HG02763 (cell line): ENCODE data around the gene CRYAA.
A peak's percentile ranks its signal among the peaks of the same experiment; 100 is the strongest.
"Not testable (repeated sequence)": the region's sequence is repeated elsewhere in the genome, so short reads cannot be mapped to it uniquely, and the experiment has no call there.

Experiments
- ATAC-seq: cut with Tn5 transposase; IDR thresholded peaks from one replicate; pipeline ENCODE4 v1.9.1; 2021; ENCODE audit warnings: mild to moderate bottlenecking, moderate library complexity; ENCODE audit not compliant: unreplicated experiment

The CRYAA gene, protein sequence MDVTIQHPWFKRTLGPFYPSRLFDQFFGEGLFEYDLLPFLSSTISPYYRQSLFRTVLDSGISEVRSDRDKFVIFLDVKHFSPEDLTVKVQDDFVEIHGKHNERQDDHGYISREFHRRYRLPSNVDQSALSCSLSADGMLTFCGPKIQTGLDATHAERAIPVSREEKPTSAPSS

DNA sequence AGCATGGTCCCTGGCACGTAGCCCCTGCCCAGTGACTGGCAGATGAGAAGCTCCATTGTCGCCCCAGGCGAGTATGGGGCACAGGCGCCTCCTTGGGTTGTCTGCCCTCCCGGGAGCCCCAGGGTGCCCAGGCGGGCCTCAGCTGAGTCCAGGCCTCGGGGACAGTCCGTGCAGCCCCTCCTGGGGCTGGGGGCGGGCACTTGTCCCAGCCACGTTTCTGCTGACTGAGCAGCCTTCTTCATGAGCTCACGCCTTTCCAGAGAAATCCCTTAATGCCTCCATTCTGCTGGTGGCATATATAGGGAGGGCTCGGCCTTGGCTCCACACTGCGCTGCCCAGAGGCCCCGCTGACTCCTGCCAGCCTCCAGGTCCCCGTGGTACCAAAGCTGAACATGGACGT lies at the start of gene CRYAA:
Gene CRYAA (plus strand): TSS at position 301 of the 400 bp plus-strand sequence. CDS start 92 bp downstream, at position 393.
- ATAC-seq, result not testable (repeated sequence)

DNA sequence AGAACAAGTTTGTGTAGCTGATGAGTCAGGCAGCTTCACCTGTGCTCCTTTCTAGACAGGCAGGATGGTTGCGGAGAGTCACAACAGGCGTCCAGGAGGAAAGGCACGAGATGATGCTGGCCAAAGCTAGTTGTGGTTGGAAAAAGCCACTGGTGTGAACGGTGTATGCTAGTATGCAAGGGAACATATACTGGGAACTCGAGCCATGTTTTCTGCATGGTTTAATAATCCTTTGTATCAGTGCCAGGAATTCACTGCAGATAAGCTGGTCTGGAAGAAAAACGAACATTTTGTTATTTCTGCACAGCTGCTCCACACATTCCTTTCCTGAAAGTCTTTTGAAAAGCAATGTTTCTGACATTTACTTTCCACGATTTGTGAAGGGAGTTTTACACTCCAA lies 38.7 kb upstream of the CRYAA start:
- ATAC-seq, result not testable (repeated sequence)

DNA sequence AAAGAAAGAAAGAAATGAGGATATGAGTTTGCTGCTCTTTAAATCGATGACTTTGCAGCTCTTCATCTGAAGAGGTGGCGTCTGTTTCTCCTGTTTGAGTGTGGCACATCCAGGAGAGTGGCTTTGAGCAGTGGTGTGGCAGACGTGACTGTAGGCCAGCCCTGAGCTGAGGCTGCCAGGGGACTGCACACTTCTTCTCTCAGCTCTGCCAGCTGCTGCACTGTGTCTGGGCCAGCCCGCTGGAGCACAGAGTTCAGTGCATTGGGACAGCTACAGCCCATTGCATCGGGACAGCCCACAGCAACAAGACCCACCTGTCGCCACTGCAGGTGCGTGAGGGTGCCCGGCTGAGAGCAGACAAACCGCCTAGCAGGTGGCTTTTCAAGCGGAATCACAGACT lies 34.3 kb upstream of the CRYAA start:
- not testable (repeated sequence) for ATAC-seq

DNA sequence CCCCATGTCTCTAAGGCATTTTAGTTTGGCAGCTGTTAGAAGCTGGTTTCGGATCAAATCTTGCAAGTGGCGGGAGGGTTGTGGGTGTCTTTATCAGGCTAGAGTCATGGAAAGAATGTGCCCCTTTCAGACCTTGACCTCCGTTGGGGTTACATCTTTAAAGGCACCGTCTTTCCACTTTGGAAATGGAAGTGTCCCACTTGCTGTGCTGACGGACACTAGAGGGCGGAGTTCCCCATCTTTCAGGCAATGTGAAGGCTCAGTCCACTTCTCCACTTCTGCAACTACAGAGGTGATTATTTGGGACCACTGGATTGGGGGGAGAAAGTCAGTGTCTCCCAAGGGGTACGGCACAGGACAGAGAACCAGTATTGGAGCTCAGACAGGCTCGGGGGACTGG lies 29.9 kb upstream of the CRYAA start:
- not testable (repeated sequence) for ATAC-seq

DNA sequence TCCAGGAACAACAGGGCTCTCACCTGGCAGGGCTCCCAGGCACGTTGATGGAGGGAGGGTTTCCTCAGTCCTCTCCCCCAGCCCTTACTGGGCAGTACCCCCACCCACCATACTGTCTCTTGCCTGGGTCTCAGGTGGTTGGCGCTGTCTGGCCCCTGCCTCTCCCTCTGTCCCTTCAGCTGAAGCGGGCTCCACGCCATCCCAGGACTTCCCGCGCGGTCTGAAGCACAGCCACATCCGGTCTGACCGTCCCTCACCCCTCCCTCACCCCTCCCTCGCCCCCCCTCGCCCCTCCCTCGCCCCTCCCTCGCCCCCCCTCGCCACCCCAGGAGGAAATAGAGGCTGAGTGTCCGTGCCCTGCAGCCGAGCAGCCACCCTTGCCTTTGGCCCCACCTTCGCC lies 27.4 kb upstream of the CRYAA start:
- not testable (repeated sequence) for ATAC-seq

DNA sequence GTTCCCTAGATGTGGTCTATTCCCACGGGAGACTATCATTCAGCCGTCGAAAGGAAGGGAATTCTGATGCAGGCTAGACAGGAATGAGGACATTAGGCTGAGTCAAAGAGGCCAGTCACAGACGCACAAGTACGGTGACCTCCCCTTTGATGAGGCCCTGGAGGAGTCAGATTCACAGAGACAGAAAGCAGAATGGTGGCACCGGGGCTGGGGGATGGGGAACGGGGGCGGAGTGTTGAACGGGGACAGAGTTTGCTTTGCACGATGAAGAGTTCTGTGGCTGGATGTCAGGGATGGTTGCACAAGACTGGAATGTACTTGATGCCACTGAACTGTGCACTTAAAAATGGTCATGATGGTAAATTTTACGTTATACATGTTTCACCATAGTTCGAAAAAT lies 22.2 kb upstream of the CRYAA start:
- ATAC-seq, result not testable (repeated sequence)

DNA sequence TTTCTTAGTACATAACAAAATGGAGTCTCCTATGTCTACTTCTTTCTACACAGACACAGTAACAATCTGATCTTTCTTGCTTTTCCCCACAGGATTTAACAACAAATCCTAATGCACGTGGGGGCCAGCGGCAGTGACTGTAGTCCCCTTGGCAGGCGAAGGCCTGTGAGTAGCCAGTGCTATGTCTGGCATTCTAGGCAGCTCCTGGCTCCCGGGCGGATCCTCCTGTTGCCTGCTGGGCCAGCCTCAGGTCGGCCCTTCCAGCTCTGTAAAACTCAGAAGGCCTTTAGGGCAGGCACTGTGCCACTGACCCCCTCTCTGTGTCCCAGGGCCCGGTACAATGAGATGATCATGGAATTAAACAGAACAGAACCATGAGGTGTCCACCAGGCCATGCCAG lies 20.8 kb upstream of the CRYAA start:
- not testable (repeated sequence) for ATAC-seq

DNA sequence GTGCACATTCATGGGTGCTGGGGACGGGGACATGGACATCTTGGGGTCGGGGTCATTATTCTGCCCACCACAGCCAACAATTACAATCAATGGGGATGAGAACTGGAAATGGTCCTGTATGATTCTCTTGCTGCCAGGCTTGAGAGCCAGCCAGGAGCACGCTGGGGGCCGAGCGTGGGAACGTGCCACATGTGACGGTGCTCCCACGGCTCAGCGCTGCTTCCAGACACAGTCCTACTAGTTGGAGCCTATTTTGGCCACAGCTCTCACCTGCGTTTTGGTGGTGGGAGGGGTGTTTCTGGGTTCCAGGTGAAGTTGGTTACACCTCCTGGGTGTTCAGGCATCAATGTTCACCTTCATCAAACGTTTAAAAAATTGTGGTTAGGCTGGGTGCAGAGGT lies 19.5 kb upstream of the CRYAA start:
- not testable (repeated sequence) for ATAC-seq

DNA sequence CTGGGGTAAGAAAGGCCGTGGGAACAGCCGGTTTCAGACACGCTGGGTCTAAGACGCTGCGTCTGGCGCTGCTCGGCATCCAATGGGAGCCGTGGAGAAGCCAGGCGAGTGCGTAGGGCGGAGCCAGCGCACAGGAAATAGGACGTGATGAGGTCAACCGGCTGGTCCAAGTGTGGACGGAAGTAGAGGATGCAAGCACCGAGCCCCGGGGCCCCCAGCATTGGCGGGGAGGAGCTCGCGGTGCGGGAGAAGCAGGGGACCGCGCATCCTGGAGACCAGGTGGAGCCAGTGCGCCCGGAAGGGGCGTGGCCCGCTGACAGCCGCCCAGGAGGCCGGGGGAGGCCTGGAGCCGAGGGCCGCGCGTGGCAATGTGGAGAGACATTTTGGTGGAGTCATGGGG lies 15.2 kb upstream of the CRYAA start:
- ATAC-seq, result not testable (repeated sequence)

DNA sequence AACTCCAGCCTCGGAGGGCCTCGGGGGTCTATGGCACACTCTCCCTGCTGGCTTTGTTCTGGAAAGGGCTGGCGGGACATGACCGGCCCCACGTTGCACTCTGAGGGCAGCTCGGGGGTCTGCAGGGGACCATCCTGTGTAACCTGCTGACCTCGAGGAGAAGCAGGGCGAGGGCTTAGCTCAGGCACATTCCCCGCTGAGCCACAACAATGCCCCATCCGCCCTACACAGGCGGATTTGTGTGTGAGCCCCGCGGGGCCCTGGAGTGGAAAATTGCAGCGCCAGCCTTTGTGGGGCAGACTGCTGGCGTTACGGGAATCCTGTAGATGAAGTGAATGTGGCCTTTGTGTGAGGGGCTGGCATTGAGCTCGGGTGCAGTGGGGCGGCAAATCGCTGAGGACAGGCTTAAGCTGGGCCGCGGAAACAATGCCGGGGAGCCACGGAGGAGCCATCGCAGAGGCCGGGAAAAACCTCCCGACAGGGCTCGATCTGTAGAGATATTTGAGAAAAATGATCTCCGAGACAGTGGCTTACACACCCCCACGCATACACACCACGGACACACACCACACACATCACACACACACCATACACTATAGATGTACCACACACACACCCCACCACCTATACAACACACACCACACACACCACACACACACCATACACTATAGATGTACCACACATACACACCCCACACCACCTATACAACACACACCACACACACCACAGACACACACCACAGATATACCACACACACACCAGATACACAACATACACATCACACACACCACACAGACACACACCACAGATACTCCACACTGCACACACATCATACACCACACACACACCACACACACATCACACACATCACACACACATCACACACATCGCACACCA lies 9.3 kb upstream of the CRYAA start:
- not testable (repeated sequence) for ATAC-seq

DNA sequence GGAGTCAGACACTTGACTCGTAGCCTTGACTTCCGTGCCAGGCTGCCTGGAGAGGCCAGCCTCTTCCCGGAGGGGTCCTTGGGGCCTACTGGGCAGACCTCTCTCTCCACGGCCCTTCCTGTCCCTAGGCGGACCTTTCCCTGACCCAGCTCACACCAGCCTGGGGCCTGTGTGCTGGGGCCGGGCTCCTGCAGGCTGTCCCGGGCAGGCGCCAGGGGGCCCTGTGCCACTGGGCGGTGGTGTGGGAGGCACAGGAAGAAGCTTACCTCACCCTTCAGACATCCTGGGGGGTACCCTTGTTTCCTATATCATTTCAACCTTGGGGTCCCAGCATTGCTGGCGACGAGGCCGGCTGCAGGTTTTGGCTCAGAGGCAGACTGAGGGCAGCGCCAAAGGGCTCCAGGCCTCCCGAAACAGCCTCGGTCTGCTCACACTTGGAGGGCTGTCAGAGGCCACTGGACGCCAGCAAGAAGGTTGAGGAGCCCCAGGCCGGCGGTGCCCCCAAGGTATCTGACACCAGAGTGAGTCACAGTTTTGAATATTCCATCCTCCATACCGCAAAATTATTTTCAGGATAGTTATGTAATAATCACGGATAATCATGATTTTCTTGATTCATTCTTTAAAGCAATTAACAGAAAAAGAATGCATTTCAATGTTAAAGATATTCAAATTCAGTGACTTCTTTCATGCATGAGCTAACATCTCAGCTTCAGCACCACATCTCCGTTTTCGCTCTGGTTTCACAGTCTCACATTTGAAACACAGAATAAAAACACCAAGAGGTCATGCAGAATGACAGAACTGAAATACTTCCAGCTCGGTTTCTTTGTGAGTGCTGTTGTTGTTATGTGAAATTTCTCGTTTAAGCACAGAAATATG lies 6.7 kb upstream of the CRYAA start:
- ATAC-seq, result not testable (repeated sequence)

DNA sequence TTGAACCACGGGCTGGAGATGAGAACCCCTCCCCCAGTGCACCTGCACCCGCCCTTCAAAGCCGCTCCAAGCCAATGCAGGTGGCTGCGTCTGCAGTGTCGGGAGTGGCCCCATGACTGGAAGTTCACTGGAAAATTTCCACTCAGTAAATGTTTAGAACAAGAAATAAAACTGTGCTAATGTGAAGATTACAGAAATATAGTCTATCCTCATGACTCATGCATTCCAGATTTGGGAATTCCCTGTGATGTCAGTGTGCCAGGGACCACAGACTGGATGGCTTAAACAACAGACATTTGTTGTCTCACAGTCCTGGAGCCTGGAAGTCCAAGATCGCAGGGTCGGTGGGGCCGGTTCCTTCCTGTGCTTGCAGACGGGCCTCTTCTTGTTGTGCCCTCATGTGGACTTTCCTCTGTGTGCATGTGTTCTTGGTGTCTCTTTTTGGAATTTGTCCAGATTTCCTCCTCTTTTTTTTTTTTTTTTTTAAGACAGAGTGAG lies 6.1 kb upstream of the CRYAA start:
- ATAC-seq, result not testable (repeated sequence)

DNA sequence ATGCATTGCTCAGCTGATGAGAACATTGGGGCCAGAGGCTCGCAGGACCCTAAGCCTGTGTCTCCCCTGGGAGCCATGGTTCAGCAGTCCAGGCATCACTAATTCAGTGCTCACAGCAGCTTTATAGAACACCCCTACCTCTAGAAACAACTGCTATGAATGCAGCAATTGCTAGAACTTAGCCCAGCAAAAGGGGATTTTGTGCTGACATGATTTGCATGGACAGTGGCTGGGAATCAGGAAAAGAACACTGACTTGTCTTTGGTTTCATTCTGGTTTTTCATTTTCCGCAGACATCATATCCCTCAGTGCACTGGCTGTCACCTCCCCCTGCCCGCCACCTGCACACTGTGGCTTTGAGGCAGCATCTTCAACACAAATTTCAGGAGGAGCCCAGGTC lies 4.0 kb upstream of the CRYAA start:
- ATAC-seq, result peak; percentile 64

DNA sequence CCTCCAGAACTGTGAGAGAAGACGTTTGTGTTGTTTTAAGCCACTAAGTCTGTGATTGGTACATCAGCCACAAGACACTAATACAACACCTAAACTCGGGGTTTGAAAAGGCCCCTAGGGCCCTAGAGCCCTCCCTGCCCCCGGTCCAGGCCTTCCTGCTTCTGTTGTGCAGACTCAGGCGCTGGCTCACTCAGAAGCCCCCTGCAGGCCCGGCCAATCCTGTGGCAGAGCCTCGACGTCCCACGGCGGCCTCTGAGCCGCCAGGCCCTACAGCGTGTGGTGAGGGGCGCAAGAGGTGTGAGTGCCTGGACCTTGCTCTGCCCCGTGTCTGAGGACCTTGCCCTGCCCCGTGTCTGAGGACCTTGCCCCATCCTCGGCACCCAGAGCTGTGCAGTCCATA lies 3.1 kb upstream of the CRYAA start:
- ATAC-seq, result not testable (repeated sequence)

DNA sequence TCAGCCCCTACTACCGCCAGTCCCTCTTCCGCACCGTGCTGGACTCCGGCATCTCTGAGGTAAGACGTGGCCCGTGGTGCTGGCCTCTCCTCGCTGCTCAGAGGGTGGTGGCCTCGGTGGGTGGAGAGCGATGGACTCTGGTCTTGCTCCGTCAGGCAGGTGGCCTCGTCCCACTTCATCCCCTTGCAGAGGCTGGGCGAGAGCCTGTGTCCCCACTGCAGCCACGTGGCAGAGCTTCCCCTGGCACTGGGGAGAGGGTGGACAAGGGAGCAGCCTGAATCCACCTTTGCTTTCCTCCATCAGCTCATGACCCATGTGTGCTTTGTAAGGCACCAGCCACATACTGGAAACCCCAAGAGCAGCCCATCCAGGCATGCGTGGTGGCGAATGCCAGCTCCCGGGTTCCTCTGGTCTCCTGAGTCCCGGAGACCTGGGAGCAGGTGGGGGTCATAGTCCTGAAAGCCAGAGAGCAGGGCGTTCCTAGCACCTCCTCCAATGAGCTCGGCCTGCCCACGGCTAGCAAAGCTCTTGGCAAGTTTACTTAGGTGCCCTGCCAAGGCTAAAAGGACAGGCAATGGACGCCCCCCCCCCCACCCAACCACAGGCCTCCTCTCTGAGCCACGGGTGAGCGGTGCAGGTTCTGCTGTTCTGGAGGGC lies 550 bp downstream of the CRYAA start:
- not testable (repeated sequence) for ATAC-seq

DNA sequence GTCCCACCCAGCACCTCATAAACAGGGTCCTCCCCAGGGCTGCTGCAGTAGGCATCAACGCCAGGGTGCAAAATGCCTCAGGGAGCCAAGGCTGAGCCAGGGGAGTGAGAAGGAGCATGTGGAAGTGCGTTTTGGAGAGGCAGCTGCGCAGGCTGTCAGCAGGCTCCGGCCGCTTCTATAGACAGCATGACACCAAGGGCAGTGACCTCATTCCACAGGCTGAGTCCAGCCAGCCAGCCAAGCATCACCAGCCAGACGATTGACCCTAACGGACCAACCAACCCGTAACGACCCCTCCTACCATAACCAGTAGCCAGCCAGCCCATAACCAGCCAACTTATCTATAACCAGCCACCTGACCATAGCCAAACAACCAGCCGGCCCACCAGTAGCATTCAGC lies 1.1 kb downstream of the CRYAA start:
- ATAC-seq, result not testable (repeated sequence)

DNA sequence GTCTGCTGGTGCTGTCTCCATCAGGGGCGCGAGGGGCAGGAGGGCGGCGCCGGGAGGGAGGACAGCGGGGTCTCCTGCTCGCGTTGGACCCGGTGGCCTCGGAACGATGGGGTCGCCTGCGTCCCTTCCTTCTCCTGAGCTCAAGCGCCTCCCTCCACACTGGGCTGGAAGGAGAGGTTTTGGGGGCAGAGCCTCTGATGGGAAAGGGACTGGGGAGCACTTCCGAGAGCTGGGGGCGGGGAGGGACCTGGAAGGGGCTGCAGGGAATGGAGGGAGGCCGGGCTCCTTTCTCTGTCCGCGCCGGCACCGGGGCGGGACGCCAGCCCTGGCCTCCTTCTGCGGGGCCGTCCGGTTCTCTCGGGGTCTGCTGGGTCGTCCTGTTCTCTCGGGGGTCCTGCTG lies 4.0 kb downstream of the CRYAA start:
- ATAC-seq, result not testable (repeated sequence)

DNA sequence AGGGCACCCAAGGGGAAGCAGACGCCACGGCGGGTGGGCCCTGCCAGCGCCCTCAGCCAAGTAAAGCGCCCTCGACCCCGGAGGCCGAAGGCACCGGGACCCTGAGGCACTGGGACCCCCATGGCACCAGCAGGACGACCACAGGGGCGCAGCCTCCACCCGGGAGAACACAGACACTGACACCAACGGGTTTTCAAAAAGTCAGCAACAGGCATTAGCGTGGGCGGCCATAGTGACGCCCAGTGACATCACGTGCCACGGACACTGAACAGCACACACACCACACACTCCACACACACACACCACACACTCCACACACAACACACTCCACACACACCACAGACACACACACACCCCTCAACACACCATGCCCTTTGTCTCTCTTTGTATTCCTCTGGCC lies 4.6 kb downstream of the CRYAA start:
- not testable (repeated sequence) for ATAC-seq

DNA sequence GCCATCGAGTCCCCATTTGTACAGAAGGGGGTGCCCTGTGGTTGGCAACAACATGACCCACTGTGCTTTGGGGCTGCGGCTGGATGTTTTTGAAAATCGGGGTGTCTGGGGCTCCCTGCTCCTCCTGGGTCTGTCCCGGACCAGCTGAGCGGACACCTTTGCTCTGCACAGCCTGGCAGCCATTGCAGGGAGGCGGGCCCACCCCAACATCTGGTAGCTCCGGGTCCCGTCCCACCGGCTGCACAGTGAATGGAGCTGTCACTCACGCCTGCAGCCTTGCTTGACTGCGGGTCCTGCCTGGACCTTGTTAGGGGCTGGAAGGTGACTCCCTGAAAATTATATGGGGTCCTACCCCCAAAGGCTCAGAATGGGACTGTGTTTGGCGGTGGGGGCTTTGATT lies 5.1 kb downstream of the CRYAA start:
- ATAC-seq, result not testable (repeated sequence)

DNA sequence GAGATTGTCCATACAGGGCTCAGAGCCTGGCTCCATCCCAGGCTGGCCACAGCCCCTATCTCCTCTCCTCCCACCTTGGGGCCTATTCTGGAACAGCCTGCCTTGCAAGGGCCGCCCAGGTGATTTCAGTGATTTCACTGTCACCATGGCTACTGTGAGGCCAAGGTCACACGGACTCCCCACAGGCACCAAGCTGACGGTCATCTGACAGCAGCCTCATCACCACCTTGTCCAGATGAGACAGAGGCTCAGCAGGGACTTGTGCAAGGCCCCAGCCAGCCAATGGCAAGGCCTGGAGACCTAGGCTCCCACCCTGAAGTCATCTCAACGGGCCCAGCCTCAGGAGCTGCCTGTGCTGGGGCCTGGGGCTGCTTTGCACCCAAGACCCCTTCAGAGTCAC lies 6.2 kb downstream of the CRYAA start:
- ATAC-seq, result not testable (repeated sequence)
